IMR-90 (cell line): ENCODE results near the gene KCNJ6. TPM values are rescaled to one million over a fixed set of nuclear protein-coding genes. Genes with fewer than 3 reads are reported as not detected.

Experiments used
- ATAC-seq: fragments of 200-7000 bp; cut with Tn5 transposase; 2 replicates; pipeline ENCODE4 v1.9.1; 2020; ENCODE audit warnings: low read depth, mild to moderate bottlenecking, moderate library complexity
- BruUV-seq: library from RNA; stranded (reverse); fragments of 400-500 nt; replicated peaks from 2 replicates; lab custom pipeline; 2021; lab: Mats Ljungman, UMichigan
- CTCF ChIA-PET: fragments of 300-600 bp; formaldehyde crosslinking; extraction: SDS; loops from one replicate; lab custom pipeline; 2021; ENCODE audit warnings: antibody characterized with exemption; lab: Yijun Ruan, JAX
- POLR2A ChIA-PET: fragments of 300-600 bp; sonication (Branson Sonifier 250); formaldehyde crosslinking; loops from one replicate; lab custom pipeline; 2022; ENCODE audit warnings: antibody characterized with exemption; ENCODE audit not compliant: unreplicated experiment; lab: Charles Lee
- DNase-seq: peaks from one replicate; pipeline ENCODE4 v3.0.0; 2013
- H2AFZ ChIP-seq: replicated peaks from 2 replicates; pipeline ENCODE3; 2013; ENCODE audit warnings: low read length, mild to moderate bottlenecking; ENCODE audit not compliant: poor library complexity
- H2AK5ac ChIP-seq: 2 replicates; pipeline ENCODE4 v1.6.1; 2013; ENCODE audit warnings: low read depth, low read length, inconsistent platforms
- H2AK9ac ChIP-seq: replicated peaks from 2 replicates; pipeline ENCODE3; 2013; ENCODE audit warnings: mild to moderate bottlenecking, low read depth, low read length, moderate library complexity; ENCODE audit not compliant: poor library complexity
- H2BK120ac ChIP-seq: 2 replicates; pipeline ENCODE4 v1.6.1; 2013; ENCODE audit warnings: low read depth, low read length, inconsistent platforms
- H2BK15ac ChIP-seq: 3 replicates; pipeline ENCODE4 v1.6.1; 2013; ENCODE audit warnings: low read depth, low read length, inconsistent platforms
- H2BK20ac ChIP-seq: 2 replicates; pipeline ENCODE4 v1.6.1; 2013; ENCODE audit warnings: low read depth, mild to moderate bottlenecking, inconsistent platforms, low read length, moderate library complexity
- H2BK5ac ChIP-seq: 2 replicates; pipeline ENCODE4 v1.6.1; 2013; ENCODE audit warnings: mild to moderate bottlenecking, low read depth, low read length, inconsistent platforms; ENCODE audit not compliant: poor library complexity, severe bottlenecking
- H3K14ac ChIP-seq: replicated peaks from 2 replicates; pipeline ENCODE4 v1.6.1; 2013; ENCODE audit warnings: low read depth, low read length, inconsistent platforms
- H3K18ac ChIP-seq: 2 replicates; pipeline ENCODE4 v1.6.1; 2013; ENCODE audit warnings: low read depth, low read length, control low read depth
- H3K23ac ChIP-seq: 2 replicates; pipeline ENCODE4 v1.6.1; 2013; ENCODE audit warnings: low read depth, low read length, inconsistent platforms
- H3K27ac ChIP-seq: 2 replicates; pipeline ENCODE4 v1.5.1; 2013; ENCODE audit warnings: mild to moderate bottlenecking, control low read depth, low read length; ENCODE audit not compliant: insufficient read depth
- H3K27me3 ChIP-seq: 2 replicates; pipeline ENCODE4 v1.6.1; 2013; ENCODE audit warnings: low read length; ENCODE audit not compliant: control insufficient read depth, insufficient read depth
- H3K36me3 ChIP-seq: 2 replicates; pipeline ENCODE4 v1.6.1; 2013; ENCODE audit warnings: low read length, mixed read lengths; ENCODE audit not compliant: control insufficient read depth, insufficient read depth
- H3K4ac ChIP-seq: 2 replicates; pipeline ENCODE4 v1.6.1; 2013; ENCODE audit warnings: low read depth, low read length, inconsistent platforms
- H3K4me1 ChIP-seq: 2 replicates; pipeline ENCODE4 v1.6.1; 2013; ENCODE audit warnings: low read length, mixed read lengths; ENCODE audit not compliant: control insufficient read depth, insufficient read depth
- H3K4me2 ChIP-seq: 2 replicates; pipeline ENCODE4 v1.6.1; 2013; ENCODE audit warnings: low read depth, mild to moderate bottlenecking, control low read depth, low read length, moderate library complexity
- H3K4me3 ChIP-seq: 2 replicates; pipeline ENCODE4 v1.5.1; 2013; ENCODE audit warnings: low read depth, mild to moderate bottlenecking, control low read depth, low read length, moderate library complexity; ENCODE audit not compliant: insufficient read depth
- H3K56ac ChIP-seq: 2 replicates; pipeline ENCODE4 v1.6.1; 2013; ENCODE audit warnings: low read length, inconsistent platforms; ENCODE audit not compliant: insufficient read depth; ENCODE audit errors: extremely low read depth
- H3K79me1 ChIP-seq, 2 experiments: 2 replicates each; pipeline ENCODE4 v1.6.1; 2013; ENCODE audit warnings: low read length in 2 of 2, inconsistent platforms in 1 of 2, low read depth in 1 of 2
- H3K9ac ChIP-seq: 2 replicates; pipeline ENCODE4 v1.6.1; 2013; ENCODE audit warnings: low read depth, low read length, control low read depth
- H3K9me1 ChIP-seq: 2 replicates; pipeline ENCODE4 v1.6.1; 2013; ENCODE audit warnings: low read length, inconsistent platforms; ENCODE audit not compliant: insufficient read depth
- H3K9me3 ChIP-seq: 2 replicates; pipeline ENCODE4 v1.6.1; 2013; ENCODE audit warnings: low read length; ENCODE audit not compliant: control insufficient read depth, insufficient read depth
- H4K20me1 ChIP-seq: 2 replicates; pipeline ENCODE4 v1.6.1; 2013; ENCODE audit warnings: low read length, inconsistent platforms; ENCODE audit not compliant: insufficient read depth
- H4K5ac ChIP-seq: 2 replicates; pipeline ENCODE4 v1.6.1; 2013; ENCODE audit warnings: mild to moderate bottlenecking, low read depth, low read length, control low read depth
- H4K8ac ChIP-seq, 2 experiments: 2 replicates each; pipeline ENCODE4 v1.6.1; 2013; ENCODE audit warnings: low read depth in 2 of 2, low read length in 2 of 2, control low read depth in 1 of 2, inconsistent platforms in 1 of 2
- H4K91ac ChIP-seq: 2 replicates; pipeline ENCODE4 v1.6.1; 2013; ENCODE audit warnings: low read depth, low read length, inconsistent platforms; ENCODE audit not compliant: insufficient read depth
- BHLHE40 ChIP-seq: fragments of 150-350 bp; IDR thresholded peaks from 2 replicates; pipeline ENCODE4 v1.6.1; 2016; ENCODE audit warnings: mild to moderate bottlenecking, low read depth, low read length
- CEBPB ChIP-seq: IDR thresholded peaks from 2 replicates; pipeline ENCODE4 v1.6.1; 2012; ENCODE audit warnings: low read depth, low read length, improper control_type of control experiment
- CHD1 ChIP-seq: IDR thresholded peaks from 2 replicates; pipeline ENCODE4 v1.6.1; 2012; ENCODE audit warnings: low read depth, low read length, improper control_type of control experiment
- MAFK ChIP-seq: IDR thresholded peaks from 2 replicates; pipeline ENCODE4 v1.6.1; 2012; ENCODE audit warnings: low read depth, low read length, improper control_type of control experiment
- MAZ ChIP-seq: IDR thresholded peaks from 2 replicates; pipeline ENCODE4 v1.6.1; 2012; ENCODE audit warnings: low read depth, mild to moderate bottlenecking, low read length, improper control_type of control experiment, moderate library complexity, borderline replicate concordance
- RCOR1 ChIP-seq: IDR thresholded peaks from 2 replicates; pipeline ENCODE4 v1.6.1; 2012; ENCODE audit warnings: mild to moderate bottlenecking, low read length, improper control_type of control experiment; ENCODE audit not compliant: insufficient replicate concordance
- RFX5 ChIP-seq: IDR thresholded peaks from 2 replicates; pipeline ENCODE4 v1.8.0; 2012; ENCODE audit warnings: low read depth, mild to moderate bottlenecking, low read length, moderate library complexity
- WGBS, 2 experiments: methylation state at CpG; one replicate each; pipeline versions ENCODE4 v1.1.5 to v1.1.7; 2013; ENCODE audit warnings: missing lambda C conversion rate in 2 of 2; ENCODE audit not compliant: insufficient read length in 1 of 2; ENCODE audit errors: extremely low coverage in 2 of 2; 5-methylcytosine and 5-hydroxymethylcytosine counted together
- dilution Hi-C: fragments of 300-500 bp; cut with HindIII; formaldehyde crosslinking; loops from one replicate; pipeline ENCODE4 v1.14.3; 2018; ENCODE audit warnings: low sequenced_read_pairs; ENCODE audit not compliant: unreplicated experiment
- in situ Hi-C: fragments of 300-500 bp; cut with MboI; formaldehyde crosslinking; loops from 3 replicates; pipeline ENCODE4 v1.14.3; 2019; ENCODE audit warnings: low sequenced_read_pairs, inconsistent platforms, mixed read lengths
- intact Hi-C: fragments of 100-400 bp; cut with micrococcal nuclease; formaldehyde crosslinking; loops from 2 replicates; pipeline ENCODE4 v1.10.0; 2022
- polyA plus RNA-seq, 3 experiments: library from polyadenylated mRNA; depleted of rRNA; stranded (reverse); fragments of >200 nt; gene quantifications; 2 replicates each; pipeline ENCODE4 v1.2.3, GENCODE V29; 2012; ENCODE audit warnings: low replicate concordance in 1 of 3
- total RNA-seq: library from RNA; depleted of rRNA; stranded (reverse); fragments of >200 nt; gene quantifications from 2 replicates; pipeline ENCODE4 v1.2.3, GENCODE V29; 2012
- TF ChIP-seq, protein P1 (sequence below): conservative IDR thresholded peaks from 2 replicates; pipeline ENCODE4 v1.5.1; 2012; ENCODE audit warnings: mild to moderate bottlenecking, low read depth, low read length, improper control_type of control experiment

Gene KCNJ6
- total and polyA plus RNA-seq, 2 of the 4 experiments (the other 2 are of a cell fraction): under 0.01 to 0.02 TPM

- Histone ChIP-seq H2AK5ac (no peak overlapping the region), H4K5ac (no peak overlapping the region), H4K91ac (no peak overlapping the region), H3K56ac (no peak overlapping the region), H3K9me3 (no peaks in the 10 kb centered on the region), H3K27ac (no peak overlapping the region), H3K79me1 (no peaks in the 10 kb centered on the region), H4K20me1 (no peaks in the 10 kb centered on the region; the same call in 1 of the 2 replicates), H3K27me3 (peaks cover 3% of the 10 kb centered on the region), H2AFZ (no peak overlapping the region), H3K4ac (no peak overlapping the region), H3K18ac (no peak overlapping the region), H3K14ac (no peak overlapping the region), H3K9me1 (no peaks in the 10 kb centered on the region), H3K4me1 (no peaks in the 10 kb centered on the region), H3K4me2 (no peak overlapping the region), H2BK15ac (no peak overlapping the region), H2AK9ac (no peak overlapping the region), H2BK5ac (no peak overlapping the region), H4K8ac (no peak overlapping the region), H3K9ac (no peak overlapping the region), H3K36me3 (no peaks in the 10 kb centered on the region), H2BK20ac (no peak overlapping the region), H3K23ac (no peak overlapping the region), H2BK120ac (no peak overlapping the region), H3K4me3 (no peak overlapping the region)
- WGBS, 2 experiments: 0% methylated on average over 1 of the region's 10 CpGs; no CpG with 5 or more reads in 1 of the 2 experiments
- no peak for ATAC-seq
- no peak for TF ChIP-seq MAZ
- no peak for TF ChIP-seq BHLHE40
- no peak for TF ChIP-seq RCOR1
- TF ChIP-seq CEBPB: no peak
- no peak for TF ChIP-seq MAFK
- TF ChIP-seq RFX5: no peak
- no peak for TF ChIP-seq CHD1
- TF ChIP-seq, protein P1, sequence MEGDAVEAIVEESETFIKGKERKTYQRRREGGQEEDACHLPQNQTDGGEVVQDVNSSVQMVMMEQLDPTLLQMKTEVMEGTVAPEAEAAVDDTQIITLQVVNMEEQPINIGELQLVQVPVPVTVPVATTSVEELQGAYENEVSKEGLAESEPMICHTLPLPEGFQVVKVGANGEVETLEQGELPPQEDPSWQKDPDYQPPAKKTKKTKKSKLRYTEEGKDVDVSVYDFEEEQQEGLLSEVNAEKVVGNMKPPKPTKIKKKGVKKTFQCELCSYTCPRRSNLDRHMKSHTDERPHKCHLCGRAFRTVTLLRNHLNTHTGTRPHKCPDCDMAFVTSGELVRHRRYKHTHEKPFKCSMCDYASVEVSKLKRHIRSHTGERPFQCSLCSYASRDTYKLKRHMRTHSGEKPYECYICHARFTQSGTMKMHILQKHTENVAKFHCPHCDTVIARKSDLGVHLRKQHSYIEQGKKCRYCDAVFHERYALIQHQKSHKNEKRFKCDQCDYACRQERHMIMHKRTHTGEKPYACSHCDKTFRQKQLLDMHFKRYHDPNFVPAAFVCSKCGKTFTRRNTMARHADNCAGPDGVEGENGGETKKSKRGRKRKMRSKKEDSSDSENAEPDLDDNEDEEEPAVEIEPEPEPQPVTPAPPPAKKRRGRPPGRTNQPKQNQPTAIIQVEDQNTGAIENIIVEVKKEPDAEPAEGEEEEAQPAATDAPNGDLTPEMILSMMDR: no peak
- no peak for DNase-seq
- no TSS peak for BruUV-seq
- intact Hi-C loops: no loop called here
- dilution Hi-C loops: no loop called here
- in situ Hi-C loops: no loop called here
- POLR2A ChIA-PET: no interaction called here
- CTCF ChIA-PET: interaction anchor here (1.2 kb wide), 1 partner anchor 9 kb away, joined by 3 read pairs; no protein-coding TSS in a partner anchor
These were observed 250.8 kb downstream of the KCNJ6 start for GRCh38 chr21:37665230-37666024.
